Breast epithelium (tissue), 3 donors: ENCODE data around the gene CCNG2.

Source experiments
- CTCF ChIP-seq, 3 donors: fragments of 450-650 bp; IDR thresholded peaks; one replicate each; pipeline ENCODE4 v1.5.1; 2016 to 2017; ENCODE audit warnings: antibody characterized with exemption in 3 of 3, mild to moderate bottlenecking in 3 of 3, moderate library complexity in 3 of 3
- POLR2A ChIP-seq: fragments of 450-650 bp; IDR thresholded peaks from one replicate; pipeline ENCODE4 v1.6.1; 2016; ENCODE audit warnings: antibody characterized with exemption, mild to moderate bottlenecking, moderate library complexity
- POLR2AphosphoS5 ChIP-seq, 3 donors: sonication (generic); formaldehyde crosslinking; IDR thresholded peaks; one replicate each; pipeline ENCODE4 v1.6.1; 2017; ENCODE audit warnings: antibody characterized with exemption in 3 of 3

- TF ChIP-seq POLR2AphosphoS5 (IDR thresholded peaks at IDR 0.05) (no peak), CTCF (IDR thresholded peaks at IDR 0.05) (no peak), POLR2A (no peak)
Measured at GRCh38 chr4:77124576-77124975, 32.4 kb upstream of the CCNG2 start.
